ENCODE results near the gene OLFML2B. TPM values are rescaled to one million over a fixed set of nuclear protein-coding genes. Genes with fewer than 3 reads are reported as not detected.

The OLFML2B gene
- total RNA-seq, 2 donors from 2014 or later = 0.75 to 1.00 TPM

DNA sequence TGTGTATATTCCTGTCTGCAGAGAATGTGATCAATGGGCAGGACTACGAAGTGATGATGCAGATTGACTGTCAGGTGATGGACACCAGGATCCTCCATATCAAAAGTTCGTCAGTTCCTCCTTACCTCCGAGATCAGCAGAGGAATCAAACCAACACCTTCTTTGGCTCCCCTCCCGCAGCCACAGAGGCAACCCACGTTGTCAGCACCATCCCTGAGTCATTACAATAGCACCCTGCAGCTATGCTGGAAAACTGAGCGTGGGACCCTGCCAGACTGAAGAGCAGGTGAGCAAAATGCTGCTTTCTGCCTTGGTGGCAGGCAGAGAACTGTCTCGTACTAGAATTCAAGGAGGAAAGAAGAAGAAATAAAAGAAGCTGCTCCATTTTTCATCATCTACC is 65.2 kb downstream of the OLFML2B start:
- Histone ChIP-seq H3K4me1 (ENCODE audit: control insufficient read depth, insufficient read depth, low read length) (no peaks in the 10 kb centered on the region), H3K27me3 (ENCODE audit: control insufficient read depth, insufficient read depth, low read length, poor library complexity, severe bottlenecking) (no peaks in the 10 kb centered on the region), H3K9me3 (ENCODE audit: control insufficient read depth, low read length) (no peaks in the 10 kb centered on the region), H3K9ac (ENCODE audit: extremely low read depth, low read length, poor library complexity, severe bottlenecking) (no peak overlapping the region), H3K4me3 (ENCODE audit: low read length) (no peak overlapping the region), H3K36me3 (ENCODE audit: control insufficient read depth, insufficient read depth, low read length) (no peaks in the 10 kb centered on the region), H3K27ac (ENCODE audit: low read depth, low read length) (no peak overlapping the region)
- Mint-ChIP-seq H3K27ac (no peak overlapping the region), H3K4me1 (peaks cover 10% of the 10 kb centered on the region), H3K4me3 (no peak overlapping the region), H3K36me3 (ENCODE audit: low read depth) (peaks cover 6% of the 10 kb centered on the region), H3K27me3 (ENCODE audit: insufficient read depth) (no peaks in the 10 kb centered on the region), H3K9me3 (no peaks in the 10 kb centered on the region)
- TF ChIP-seq, protein P1, sequence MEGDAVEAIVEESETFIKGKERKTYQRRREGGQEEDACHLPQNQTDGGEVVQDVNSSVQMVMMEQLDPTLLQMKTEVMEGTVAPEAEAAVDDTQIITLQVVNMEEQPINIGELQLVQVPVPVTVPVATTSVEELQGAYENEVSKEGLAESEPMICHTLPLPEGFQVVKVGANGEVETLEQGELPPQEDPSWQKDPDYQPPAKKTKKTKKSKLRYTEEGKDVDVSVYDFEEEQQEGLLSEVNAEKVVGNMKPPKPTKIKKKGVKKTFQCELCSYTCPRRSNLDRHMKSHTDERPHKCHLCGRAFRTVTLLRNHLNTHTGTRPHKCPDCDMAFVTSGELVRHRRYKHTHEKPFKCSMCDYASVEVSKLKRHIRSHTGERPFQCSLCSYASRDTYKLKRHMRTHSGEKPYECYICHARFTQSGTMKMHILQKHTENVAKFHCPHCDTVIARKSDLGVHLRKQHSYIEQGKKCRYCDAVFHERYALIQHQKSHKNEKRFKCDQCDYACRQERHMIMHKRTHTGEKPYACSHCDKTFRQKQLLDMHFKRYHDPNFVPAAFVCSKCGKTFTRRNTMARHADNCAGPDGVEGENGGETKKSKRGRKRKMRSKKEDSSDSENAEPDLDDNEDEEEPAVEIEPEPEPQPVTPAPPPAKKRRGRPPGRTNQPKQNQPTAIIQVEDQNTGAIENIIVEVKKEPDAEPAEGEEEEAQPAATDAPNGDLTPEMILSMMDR (conservative IDR thresholded peaks at IDR 0.05) = no peak
- 74 to 87% methylated on average over 6 to 7 of the region's 7 CpGs for WGBS, 2 experiments (ENCODE audit: insufficient coverage in 1 of 2, insufficient read length in 1 of 2)
- no peak for DNase-seq

DNA sequence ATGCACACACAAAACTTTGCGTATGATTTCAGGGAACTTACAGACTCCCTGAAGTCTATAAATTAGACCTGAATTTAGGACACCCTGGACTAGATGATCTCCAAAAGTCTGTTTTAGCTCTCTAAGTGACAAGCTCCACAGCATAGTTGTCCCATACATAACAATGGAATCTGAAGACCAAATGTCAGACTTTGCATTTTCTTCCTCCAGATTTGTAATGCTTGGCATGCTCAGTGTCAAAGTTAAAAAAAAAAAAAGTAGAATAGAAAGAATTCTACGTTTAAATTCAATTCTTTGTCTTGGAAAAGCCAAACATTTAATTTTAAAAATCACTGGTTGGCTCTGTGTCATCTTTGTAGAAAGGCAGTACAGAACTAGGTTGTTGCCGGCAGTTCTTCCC is 66.7 kb downstream of the OLFML2B start:
- Mint-ChIP-seq H3K4me1 (peaks cover 10% of the 10 kb centered on the region), H3K27ac (no peak overlapping the region), H3K36me3 (ENCODE audit: low read depth) (peaks cover 6% of the 10 kb centered on the region), H3K9me3 (no peaks in the 10 kb centered on the region), H3K4me3 (no peak overlapping the region), H3K27me3 (ENCODE audit: insufficient read depth) (no peaks in the 10 kb centered on the region)
- Histone ChIP-seq H3K4me1 (ENCODE audit: control insufficient read depth, insufficient read depth, low read length) (no peaks in the 10 kb centered on the region), H3K9ac (ENCODE audit: extremely low read depth, low read length, poor library complexity, severe bottlenecking) (no peak overlapping the region), H3K9me3 (ENCODE audit: control insufficient read depth, low read length) (no peaks in the 10 kb centered on the region), H3K4me3 (ENCODE audit: low read length) (no peak overlapping the region), H3K27me3 (ENCODE audit: control insufficient read depth, insufficient read depth, low read length, poor library complexity, severe bottlenecking) (no peaks in the 10 kb centered on the region), H3K27ac (ENCODE audit: low read depth, low read length) (no peak overlapping the region), H3K36me3 (ENCODE audit: control insufficient read depth, insufficient read depth, low read length) (no peaks in the 10 kb centered on the region)
- DNase-seq = no peak
- TF ChIP-seq, protein P1 (conservative IDR thresholded peaks at IDR 0.05) = no peak
- 81 to 90% methylated on average over 3 of the region's 3 CpGs for WGBS, 2 experiments (ENCODE audit: insufficient coverage in 1 of 2, insufficient read length in 1 of 2)

DNA sequence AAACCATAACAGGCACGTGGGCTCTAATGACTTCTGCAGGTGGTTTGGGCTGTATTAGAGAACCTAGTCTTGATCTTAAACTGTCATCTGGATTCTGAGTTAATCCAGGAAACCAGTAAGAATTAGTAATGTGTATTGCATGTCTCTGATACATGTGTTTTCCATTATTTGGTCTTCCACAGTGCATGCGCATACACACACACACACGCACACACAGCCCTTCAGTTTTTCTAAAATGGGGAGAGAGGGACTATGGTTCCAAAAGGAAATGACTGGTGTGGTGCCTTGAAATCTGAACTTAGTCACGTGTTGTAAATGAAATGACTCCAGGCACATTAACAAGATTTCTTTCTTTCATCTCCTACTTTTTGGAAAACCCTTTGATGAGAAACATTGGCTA is 67.6 kb downstream of the OLFML2B start:
- Mint-ChIP-seq H3K4me1 (peaks cover 10% of the 10 kb centered on the region), H3K27ac (no peak overlapping the region), H3K9me3 (no peaks in the 10 kb centered on the region), H3K27me3 (ENCODE audit: insufficient read depth) (no peaks in the 10 kb centered on the region), H3K4me3 (no peak overlapping the region), H3K36me3 (ENCODE audit: low read depth) (peaks cover 6% of the 10 kb centered on the region)
- Histone ChIP-seq H3K9me3 (ENCODE audit: control insufficient read depth, low read length) (no peaks in the 10 kb centered on the region), H3K4me3 (ENCODE audit: low read length) (no peak overlapping the region), H3K36me3 (ENCODE audit: control insufficient read depth, insufficient read depth, low read length) (no peaks in the 10 kb centered on the region), H3K27me3 (ENCODE audit: control insufficient read depth, insufficient read depth, low read length, poor library complexity, severe bottlenecking) (no peaks in the 10 kb centered on the region), H3K9ac (ENCODE audit: extremely low read depth, low read length, poor library complexity, severe bottlenecking) (no peak overlapping the region), H3K27ac (ENCODE audit: low read depth, low read length) (no peak overlapping the region), H3K4me1 (ENCODE audit: control insufficient read depth, insufficient read depth, low read length) (no peaks in the 10 kb centered on the region)
- 98 to 100% methylated on average over 1 to 4 of the region's 4 CpGs for WGBS, 2 experiments (ENCODE audit: insufficient coverage in 1 of 2, insufficient read length in 1 of 2)
- no peak for DNase-seq
- TF ChIP-seq, protein P1 (conservative IDR thresholded peaks at IDR 0.05) = no peak
